Measurements from ENCODE around the gene SETD2.
A peak's percentile ranks its signal among the peaks of the same experiment; 100 is the strongest.

SETD2 gene

DNA sequence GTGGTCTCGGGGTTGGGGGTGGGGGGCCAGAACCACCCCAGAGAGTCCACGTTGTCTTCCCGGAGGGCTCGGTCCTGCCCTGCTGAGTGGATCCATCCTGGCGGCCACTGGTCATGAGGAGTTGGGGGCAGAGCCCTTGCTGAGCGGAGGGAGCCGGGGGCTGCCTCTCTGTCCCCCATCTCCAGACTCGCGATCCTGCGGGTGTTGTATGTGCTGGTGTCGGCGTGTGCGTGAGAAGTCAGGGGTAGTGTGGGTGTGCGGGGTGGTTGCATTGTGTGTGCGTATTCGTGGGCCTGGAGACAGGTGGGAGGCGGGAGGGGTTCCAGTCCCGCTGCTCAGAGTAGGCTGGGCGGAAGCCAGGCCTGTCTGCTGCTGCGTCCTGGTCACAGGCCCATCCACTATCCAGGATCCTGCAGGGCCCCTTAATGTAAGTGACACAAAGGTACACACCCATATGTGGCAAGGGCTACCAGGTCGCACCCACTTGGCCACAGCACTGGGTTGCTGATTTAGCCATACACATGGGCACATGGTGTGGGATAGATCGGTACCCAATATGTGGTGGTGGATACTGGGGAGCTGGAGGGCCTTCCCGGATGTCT, 153.7 kb downstream of the SETD2 start:
- no peak for DNase-seq (ENCODE audit: low read depth in 3 of 3)

DNA sequence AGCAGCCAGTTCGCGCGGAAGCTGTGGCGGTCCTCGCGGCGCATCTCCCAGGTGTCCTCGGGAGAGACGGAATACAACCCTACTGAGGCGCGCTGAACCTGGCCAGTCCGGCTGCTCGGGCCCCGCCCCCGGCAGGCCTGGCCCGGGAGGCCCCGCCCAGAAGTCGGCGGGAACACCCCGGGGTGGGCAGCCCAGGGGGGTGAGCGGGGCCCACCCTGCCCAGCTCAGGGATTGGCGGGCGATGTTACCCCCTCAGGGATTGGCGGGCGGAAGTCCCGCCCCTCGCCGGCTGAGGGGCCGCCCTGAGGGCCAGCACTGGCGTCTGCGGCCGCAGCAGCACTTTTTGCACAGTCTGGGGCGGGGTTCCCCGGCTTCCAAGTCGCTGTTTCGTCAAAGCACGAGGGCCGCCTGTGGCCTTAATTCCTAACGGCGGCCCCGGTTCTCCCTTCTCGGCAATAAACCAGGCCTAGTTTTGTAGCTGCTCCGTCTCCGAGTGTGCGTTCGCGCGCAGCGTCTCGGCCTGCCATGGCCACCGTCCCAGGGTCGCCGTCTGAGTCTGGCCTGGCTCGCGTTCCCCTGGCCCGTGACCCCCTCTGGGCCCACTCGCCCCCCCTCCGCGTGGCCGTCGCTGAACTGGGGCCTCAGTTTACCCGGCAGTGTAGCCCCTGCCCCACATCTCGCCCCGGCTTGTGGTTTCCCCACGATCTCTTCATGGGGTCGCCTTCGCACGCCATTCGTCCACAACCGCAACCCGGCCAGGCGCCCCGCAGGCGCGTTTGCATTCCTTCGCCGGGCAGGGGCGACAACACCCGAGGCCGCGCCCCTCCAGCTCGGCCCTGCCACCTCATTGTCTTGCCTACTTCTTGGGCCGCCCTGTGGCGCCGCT, 154.4 kb downstream of the SETD2 start:
- DNase-seq (ENCODE audit: low read depth in 3 of 3): peak; percentile 18 to 77 (median 49)

DNA sequence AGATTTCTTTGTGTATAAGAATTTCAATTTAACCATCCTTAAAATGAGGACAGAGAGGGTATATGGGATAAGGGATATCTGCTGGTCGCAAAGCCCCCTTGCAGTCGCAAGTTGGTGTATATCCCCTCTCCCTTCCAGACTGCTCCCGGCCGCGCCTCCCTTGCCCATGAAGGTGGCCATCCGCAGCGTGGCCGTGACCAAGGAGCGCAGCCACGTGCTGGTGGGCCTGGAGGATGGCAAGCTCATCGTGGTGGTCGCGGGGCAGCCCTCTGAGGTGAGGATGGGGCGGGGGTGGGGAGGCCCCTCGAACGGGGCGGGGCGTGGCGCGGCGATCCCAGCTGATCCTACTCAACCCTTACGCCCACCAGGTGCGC, 155.1 kb downstream of the SETD2 start:
- DNase-seq (ENCODE audit: low read depth in 3 of 3): no peak

DNA sequence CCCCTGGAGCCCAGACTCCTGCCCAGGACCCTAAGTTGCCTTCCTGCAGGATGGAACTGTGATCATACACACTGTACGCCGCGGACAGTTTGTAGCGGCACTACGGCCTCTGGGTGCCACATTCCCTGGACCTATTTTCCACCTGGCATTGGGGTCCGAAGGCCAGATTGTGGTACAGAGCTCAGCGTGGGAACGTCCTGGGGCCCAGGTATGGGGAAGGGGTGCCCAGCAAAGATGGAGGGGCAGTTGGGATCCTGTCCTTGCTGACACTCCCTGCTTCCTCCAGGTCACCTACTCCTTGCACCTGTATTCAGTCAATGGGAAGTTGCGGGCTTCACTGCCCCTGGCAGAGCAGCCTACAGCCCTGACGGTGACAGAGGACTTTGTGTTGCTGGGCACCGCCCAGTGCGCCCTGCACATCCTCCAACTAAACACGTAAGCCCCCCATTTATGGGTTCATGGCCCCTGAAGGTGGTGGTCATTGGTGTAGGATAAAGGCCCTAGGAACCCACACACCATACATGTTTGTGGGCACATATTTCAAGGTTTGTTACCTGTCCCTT, 155.6 kb downstream of the SETD2 start:
- no peak for DNase-seq (ENCODE audit: low read depth in 3 of 3)

DNA sequence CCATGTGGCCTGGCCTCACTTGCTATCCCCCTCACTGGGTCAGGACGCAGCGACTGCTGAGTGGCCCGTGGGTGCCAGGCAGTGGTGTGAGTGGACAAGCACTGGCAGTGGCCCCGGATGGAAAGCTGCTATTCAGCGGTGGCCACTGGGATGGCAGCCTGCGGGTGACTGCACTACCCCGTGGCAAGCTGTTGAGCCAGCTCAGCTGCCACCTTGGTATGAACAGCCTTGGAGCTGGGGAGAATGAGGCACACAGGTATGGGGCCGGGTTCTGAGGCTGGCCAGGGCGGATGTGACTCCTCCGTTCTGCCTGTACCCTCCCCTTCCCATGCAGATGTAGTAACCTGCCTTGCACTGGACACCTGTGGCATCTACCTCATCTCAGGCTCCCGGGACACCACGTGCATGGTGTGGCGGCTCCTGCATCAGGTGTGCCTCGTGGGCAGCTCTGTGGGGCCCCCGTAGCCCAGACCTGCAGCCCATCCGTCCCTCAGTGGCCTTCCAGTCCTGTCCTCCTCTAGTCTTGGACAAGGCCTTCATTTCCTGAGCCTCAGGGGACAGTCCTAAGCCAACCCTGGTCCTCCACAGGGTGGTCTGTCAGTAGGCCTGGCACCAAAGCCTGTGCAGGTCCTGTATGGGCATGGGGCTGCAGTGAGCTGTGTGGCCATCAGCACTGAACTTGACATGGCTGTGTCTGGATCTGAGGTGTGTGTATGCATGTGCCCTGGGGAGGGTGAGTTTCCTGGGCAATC, 156.3 kb downstream of the SETD2 start:
- DNase-seq (ENCODE audit: low read depth in 3 of 3): no peak

DNA sequence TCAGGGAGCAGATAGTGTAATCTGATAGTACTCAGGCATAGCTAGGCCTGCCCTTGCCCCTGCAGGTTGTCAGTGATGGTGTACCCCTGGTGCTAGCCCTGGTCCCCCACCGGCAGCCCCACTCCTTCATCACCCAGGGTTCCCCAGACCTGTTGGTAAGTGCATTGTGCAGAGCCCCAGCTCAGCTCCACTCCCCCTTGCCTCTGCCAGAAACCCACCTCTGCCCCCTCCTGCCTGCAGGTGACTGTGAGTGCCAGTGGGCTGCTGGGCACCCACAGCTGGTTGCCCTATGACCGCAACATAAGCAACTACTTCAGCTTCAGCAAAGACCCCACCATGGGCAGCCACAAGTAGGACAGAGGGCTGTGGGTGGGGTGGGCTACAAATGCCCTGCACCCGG, 156.9 kb downstream of the SETD2 start:
- DNase-seq (ENCODE audit: low read depth in 3 of 3): no peak

DNA sequence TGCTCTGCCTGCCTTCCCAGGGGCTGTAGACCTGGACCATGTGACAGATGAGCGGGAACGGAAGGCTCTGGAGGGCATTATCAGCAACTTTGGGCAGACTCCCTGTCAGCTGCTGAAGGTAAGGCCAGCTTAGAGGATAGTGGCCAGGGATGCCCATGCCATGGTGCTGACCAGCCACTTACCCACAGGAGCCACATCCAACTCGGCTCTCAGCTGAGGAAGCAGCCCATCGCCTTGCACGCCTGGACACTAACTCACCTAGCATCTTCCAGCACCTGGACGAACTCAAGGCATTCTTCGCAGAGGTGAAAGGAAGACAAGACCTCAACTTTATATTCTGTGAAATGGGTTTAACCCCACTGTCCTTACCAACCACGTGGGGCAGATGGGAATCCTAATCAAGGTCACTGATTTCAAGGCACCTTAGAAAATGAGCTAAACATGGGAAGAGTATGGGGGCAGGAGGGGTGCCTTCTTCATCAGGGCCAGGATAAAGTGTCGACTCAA, 157.7 kb downstream of the SETD2 start:
- DNase-seq (ENCODE audit: low read depth in 3 of 3): no peak

DNA sequence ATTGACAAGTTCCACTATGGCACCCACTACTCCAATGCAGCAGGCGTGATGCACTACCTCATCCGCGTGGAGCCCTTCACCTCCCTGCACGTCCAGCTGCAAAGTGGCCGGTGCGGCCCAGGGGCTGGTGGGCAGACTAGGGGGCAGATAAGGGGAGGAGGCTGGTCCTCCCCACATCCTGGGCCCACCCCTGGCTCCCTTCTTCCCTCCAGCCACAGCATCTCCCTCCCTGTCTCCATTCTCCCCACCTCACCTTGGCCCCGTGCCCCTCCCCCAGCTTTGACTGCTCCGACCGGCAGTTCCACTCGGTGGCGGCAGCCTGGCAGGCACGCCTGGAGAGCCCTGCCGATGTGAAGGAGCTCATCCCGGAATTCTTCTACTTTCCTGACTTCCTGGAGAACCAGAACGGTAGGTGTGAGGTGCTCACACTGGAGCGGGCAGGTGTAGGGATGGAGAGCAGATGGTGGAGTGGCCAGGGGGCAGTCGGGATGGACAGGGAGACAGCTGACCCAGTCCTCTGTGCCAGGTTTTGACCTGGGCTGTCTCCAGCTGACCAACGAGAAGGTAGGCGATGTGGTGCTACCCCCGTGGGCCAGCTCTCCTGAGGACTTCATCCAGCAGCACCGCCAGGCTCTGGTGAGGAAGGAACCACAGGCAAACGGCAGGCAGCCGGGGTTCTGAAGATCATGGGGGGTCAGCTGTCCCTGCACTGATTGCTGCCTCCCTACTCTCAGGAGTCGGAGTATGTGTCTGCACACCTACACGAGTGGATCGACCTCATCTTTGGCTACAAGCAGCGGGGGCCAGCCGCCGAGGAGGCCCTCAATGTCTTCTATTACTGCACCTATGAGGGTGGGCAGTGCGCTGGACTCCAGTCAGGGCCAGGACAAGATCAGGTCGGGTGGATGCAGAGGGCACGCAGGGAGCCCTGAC, 158.4 kb downstream of the SETD2 start:
- no peak for DNase-seq (ENCODE audit: low read depth in 3 of 3)

DNA sequence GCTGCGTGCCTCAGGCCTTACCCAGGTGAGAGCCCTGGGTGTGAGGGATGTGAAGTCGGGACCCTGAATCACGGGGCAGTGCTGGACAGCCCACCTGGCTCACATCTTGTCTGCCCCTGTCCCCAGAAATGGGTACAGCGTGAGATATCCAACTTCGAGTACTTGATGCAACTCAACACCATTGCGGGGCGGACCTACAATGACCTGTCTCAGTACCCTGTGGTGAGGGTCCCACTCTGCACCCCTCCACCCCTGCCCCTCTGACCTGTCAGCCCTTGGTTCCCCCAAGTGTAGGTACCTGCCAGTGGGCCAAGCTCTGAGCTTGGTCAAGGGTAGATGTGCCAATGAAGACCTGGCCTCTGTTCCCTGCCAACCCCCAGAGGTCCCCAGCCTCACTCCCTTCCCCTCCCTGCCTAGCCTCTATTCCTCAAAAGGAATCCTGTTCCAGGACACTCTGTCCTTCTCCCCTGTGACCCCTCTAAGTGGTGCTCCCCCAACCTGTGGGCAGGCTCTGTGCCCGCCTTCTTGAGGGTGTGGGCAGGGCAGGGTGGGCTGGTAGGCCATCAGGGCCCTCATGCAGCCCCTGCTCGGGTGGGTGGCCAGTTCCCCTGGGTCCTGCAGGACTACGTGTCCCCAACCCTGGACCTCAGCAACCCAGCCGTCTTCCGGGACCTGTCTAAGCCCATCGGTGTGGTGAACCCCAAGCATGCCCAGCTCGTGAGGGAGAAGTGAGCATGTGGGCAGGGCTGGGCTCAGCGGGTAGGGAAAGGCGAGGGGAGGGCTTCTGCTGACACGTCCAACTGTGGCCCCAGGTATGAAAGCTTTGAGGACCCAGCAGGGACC, 159.3 kb downstream of the SETD2 start:
- DNase-seq (ENCODE audit: low read depth in 3 of 3): no peak

DNA sequence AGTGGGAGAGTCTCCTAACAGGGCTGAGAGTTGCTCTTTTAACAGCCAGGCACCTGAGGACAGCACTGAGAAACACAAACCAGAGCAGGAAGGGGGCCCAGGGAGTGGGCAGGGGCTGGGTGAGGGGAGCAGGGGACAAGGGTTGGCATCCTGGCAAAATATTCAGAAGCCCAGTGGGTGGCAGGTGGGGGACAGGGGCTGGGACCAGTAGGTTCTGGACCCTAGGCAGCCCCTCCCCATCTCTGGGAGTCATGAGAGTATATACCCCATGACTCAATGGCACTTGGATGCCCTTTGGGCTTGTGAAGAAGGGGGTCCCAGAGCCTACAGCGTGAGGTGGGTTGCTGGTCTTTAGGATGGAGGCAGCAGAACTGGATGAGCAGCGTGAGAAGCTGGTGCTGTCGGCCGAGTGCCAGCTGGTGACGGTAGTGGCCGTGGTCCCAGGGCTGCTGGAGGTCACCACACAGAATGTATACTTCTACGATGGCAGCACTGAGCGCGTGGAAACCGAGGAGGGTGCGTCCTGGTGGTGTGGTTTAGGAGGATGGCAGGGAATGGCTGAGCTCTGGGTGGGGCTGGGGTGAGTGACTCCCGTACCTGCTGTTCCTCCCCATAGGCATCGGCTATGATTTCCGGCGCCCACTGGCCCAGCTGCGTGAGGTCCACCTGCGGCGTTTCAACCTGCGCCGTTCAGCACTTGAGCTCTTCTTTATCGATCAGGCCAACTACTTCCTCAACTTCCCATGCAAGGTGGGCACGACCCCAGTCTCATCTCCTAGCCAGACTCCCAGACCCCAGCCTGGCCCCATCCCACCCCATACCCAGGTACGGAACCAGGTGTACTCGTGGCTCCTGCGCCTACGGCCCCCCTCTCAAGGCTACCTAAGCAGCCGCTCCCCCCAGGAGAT, 160.2 kb downstream of the SETD2 start:
- no peak for DNase-seq (ENCODE audit: low read depth in 3 of 3)

DNA sequence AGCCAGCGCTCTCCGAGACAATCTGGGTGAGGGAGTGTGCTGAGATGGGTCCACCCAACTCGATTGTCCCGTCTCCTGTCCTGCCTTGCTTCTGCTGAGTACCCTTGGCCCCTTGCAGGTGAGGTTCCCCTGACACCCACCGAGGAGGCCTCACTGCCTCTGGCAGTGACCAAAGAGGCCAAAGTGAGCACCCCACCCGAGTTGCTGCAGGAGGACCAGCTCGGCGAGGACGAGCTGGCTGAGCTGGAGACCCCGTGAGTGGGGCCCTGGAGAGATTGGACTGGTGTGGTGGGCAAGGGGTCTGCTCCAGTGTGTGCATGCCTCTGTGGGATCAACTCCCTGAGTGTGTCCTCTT, 160.9 kb downstream of the SETD2 start:
- DNase-seq (ENCODE audit: low read depth in 3 of 3): no peak

DNA sequence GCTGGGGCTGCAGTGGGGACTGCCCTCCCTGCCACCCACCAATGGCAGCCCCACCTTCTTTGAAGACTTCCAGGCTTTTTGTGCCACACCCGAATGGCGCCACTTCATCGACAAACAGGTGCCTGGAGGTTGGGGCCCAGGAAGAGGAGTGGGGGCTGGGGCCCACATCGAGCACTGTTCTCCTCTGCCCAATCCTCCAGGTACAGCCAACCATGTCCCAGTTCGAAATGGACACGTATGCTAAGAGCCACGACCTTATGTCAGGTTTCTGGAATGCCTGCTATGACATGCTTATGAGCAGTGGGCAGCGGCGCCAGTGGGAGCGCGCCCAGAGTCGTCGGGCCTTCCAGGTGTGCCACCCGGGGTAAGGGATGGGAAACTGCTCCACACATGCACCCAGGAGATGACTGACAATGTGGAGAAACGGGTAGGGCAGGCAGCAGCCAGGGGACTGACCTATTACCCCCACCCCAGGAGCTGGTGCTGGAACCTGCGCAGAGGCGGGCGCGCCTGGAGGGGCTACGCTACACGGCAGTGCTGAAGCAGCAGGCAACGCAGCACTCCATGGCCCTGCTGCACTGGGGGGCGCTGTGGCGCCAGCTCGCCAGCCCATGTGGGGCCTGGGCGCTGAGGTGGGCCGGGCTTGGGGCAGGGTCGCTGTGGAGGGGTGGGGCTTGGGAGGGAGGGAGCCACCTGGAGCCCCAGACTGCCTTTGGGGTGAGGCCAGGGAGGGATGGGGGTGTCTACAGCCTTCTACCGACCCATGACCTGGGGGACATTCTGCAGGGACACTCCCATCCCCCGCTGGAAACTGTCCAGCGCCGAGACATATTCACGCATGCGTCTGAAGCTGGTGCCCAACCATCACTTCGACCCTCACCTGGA, 161.5 kb downstream of the SETD2 start:
- no peak for DNase-seq (ENCODE audit: low read depth in 3 of 3)

DNA sequence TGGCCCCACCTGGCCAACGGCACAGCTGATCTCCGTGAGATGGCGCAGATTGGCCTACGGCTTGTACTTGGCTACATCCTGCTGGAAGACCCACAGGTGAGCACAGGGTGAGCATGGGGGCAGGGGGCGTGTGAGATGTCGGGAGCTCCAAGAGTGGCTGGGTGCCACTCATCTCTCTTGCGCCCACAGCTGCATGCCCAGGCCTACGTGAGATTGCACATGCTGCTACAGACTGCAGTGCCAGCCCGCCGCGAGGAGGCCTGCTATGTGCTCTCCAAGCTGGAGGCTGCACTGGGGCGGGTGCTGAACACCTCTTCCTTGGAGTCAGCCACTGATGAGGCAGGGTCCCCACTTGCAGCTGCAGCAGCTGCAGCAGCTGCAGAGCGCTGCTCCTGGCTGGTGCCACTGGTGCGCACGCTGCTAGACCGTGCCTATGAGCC, 162.2 kb downstream of the SETD2 start:
- DNase-seq (ENCODE audit: low read depth in 3 of 3): no peak

DNA sequence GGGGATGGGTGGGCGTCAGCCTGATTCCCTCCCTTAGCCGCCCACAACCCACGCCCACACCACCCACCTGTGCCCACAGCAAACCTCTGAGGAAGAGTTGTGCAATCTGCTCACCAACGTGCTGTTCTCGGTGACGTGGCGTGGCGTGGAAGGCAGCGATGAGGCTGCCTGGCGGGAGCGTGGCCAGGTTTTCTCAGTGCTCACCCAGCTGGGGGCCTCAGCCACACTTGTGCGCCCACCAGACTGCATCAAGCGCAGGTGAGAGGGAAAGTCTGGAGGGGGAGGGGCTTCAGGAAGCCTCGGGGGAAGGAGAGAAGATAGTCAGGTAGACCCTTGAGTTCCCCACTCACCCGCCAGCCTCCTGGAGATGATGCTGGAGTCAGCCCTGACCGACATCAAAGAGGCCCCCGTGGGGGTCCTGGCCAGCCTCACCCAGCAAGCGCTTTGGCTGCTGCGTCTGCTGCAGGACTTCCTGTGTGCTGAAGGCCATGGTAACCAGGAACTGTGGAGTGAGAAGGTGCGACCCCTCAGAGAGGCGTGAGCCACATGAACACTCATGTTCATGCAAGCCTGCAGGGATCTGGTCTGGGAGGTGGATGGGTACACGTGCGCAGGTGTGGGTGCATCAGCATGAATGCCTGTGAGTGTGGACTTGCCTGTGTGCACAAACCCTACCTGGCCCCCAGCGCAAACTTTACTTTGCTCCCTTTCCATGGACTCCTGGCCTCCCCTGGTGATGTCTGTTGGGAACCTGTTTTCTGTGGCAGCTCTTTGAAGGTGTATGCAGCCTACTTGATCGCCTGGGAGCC, 162.8 kb downstream of the SETD2 start:
- DNase-seq (ENCODE audit: low read depth in 3 of 3): no peak

DNA sequence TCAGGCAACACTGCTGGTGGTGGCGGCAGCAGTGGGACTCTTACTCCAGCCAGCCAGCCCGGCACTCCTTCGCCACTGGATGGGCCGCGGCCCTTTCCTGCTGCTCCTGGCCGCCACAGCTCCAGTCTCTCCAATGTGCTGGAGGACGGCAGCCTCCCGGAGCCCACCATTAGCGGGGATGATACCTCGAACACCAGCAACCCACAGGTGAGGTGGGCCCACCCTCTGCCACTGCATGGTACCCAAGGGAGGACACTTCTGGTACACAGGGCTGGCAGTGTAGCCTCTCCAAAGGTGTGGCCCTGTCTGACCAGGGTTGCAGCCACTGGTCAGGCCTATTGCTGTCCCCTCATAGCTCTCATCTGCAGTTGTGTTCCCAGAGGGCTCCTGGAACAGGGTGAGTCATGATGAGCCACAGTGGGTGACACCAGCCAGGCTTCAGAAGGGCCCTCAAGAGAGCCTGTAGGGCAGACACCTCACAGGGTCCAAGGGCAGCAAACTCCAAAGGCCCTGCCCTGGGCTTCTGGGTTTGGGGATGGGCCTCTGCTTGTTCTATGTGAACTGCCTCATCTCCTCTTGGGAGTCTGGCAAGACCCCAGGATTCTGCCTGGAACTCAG, 163.6 kb downstream of the SETD2 start:
- no peak for DNase-seq (ENCODE audit: low read depth in 3 of 3)

DNA sequence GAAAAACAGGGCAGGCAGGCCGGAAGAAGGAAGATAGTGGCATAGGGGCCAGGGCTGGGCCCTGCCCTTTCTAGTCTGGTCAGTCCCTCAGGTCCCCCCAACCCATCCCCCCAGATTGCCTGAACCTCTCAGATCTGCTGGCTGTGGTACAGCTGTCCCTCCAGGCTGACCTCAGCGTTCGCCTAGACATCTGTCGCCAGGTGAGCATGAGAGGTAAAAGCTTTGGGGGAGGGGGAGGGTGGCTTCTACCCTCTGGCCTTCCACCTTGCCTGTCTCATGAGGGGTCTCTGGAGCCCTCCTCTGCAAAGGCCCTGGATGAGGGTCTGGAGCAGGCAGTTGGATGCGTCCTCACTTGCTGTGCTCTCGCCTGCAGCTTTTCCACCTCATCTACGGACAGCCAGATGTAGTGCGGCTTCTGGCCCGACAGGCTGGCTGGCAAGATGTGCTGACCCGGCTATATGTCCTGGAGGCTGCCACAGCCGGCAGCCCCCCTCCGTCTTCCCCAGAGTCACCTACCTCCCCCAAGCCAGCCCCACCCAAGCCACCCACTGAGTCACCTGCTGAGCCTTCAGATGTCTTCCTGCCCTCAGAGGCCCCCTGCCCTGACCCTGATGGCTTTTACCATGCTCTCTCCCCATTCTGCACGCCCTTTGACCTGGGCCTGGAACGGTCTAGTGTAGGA, 164.3 kb downstream of the SETD2 start:
- no peak for DNase-seq (ENCODE audit: low read depth in 3 of 3)
